HepG2 (cell line): Measurements from ENCODE around the gene ANKRD65. TPM values are rescaled to one million over a fixed set of nuclear protein-coding genes. Genes with fewer than 3 reads are reported as not detected.

Experiments
- ATAC-seq: fragments of 200-7000 bp; cut with Tn5 transposase; 3 replicates; pipeline ENCODE4 v1.9.1; 2020; ENCODE audit warnings: mild to moderate bottlenecking, moderate library complexity
- BruUV-seq: library from RNA; stranded (reverse); fragments of 400-500 nt; replicated peaks from 2 replicates; lab custom pipeline; 2021; lab: Mats Ljungman, UMichigan
- CTCF ChIA-PET: fragments of 300-600 bp; formaldehyde crosslinking; extraction: SDS; loops from one replicate; lab custom pipeline; 2021; ENCODE audit warnings: low total read pairs, inconsistent platforms, low intra/inter-chr PET ratio; lab: Yijun Ruan, JAX
- POLR2A ChIA-PET: fragments of 350-600 bp; sonication (Branson Sonifier 250); formaldehyde crosslinking; loops from one replicate; lab custom pipeline; 2020; ENCODE audit warnings: antibody characterized with exemption, inconsistent platforms; lab: Yijun Ruan, JAX
- DNase-seq: peaks from one replicate; pipeline ENCODE4 v3.0.0-alpha.2; 2015; ENCODE audit warnings: low spot score
- FAIRE-seq: peaks from 3 replicates; lab custom pipeline; 2011; peaks lifted over from hg19 to GRCh38; lab: Jason Lieb, UNC
- H2AFZ ChIP-seq: one replicate; pipeline ENCODE4 v1.6.1; 2011; ENCODE audit warnings: low read length, inconsistent platforms
- H3K27ac ChIP-seq: fragments of 300-600 bp; 3 replicates; pipeline ENCODE4 v1.8.0; 2011; ENCODE audit warnings: mixed run types, mild to moderate bottlenecking, mixed read lengths, low read length, inconsistent platforms; ENCODE audit not compliant: insufficient read depth; ENCODE audit errors: extremely low read length
- H3K27me3 ChIP-seq, 2 experiments: fragments of 200-600 bp in 1 of 2; 2 replicates in 1 of 2; 3 replicates in 1 of 2; pipeline versions ENCODE4 v1.6.0 to v1.8.0; 2011; ENCODE audit warnings: low read length in 2 of 2, mild to moderate bottlenecking in 2 of 2, moderate library complexity in 2 of 2, inconsistent platforms in 1 of 2; ENCODE audit not compliant: insufficient read depth in 2 of 2, control insufficient read depth in 1 of 2
- H3K36me3 ChIP-seq, 2 experiments: fragments of 200-600 bp in 1 of 2; replicated peaks in 1 of 2; 2 replicates in 1 of 2; 3 replicates in 1 of 2; pipeline versions ENCODE4 v1.5.1 to v1.8.0; 2011; ENCODE audit warnings: low read length in 2 of 2, inconsistent platforms in 1 of 2; ENCODE audit not compliant: insufficient read depth in 2 of 2, control insufficient read depth in 1 of 2
- H3K4me1 ChIP-seq: 2 replicates; pipeline ENCODE4 v1.5.1; 2012; ENCODE audit warnings: low read length, inconsistent platforms; ENCODE audit not compliant: insufficient read depth
- H3K4me2 ChIP-seq: 2 replicates; pipeline ENCODE4 v1.6.0; 2011; ENCODE audit warnings: low read depth, low read length, inconsistent platforms
- H3K4me3 ChIP-seq, 3 experiments: fragments of 200-600 bp in 1 of 3; sonication (generic), shearing (Covaris generic) in 1 of 3; replicated peaks in 1 of 3; 2 replicates each; pipeline ENCODE4 v1.5.1; 2011 to 2016; ENCODE audit warnings: low read length in 3 of 3, inconsistent platforms in 2 of 3, low read depth in 2 of 3, mild to moderate bottlenecking in 2 of 3, control low read depth in 1 of 3, mixed read lengths in 1 of 3; ENCODE audit not compliant: insufficient read depth in 1 of 3
- H3K79me2 ChIP-seq: one replicate; pipeline ENCODE4 v1.6.1; 2011; ENCODE audit warnings: low read length, inconsistent platforms; ENCODE audit not compliant: insufficient read depth
- H3K9ac ChIP-seq: 2 replicates; pipeline ENCODE4 v1.6.0; 2011; ENCODE audit warnings: mild to moderate bottlenecking, low read depth, low read length, inconsistent platforms; ENCODE audit not compliant: insufficient read depth
- H3K9me3 ChIP-seq: 2 replicates; pipeline ENCODE4 v1.5.1; 2012; ENCODE audit warnings: mild to moderate bottlenecking, low read length
- H4K20me1 ChIP-seq: 2 replicates; pipeline ENCODE4 v1.6.0; 2011; ENCODE audit warnings: inconsistent platforms, mild to moderate bottlenecking, low read length, moderate library complexity; ENCODE audit not compliant: insufficient read depth
- AGO2 ChIP-seq: fragments of 200-400 bp; formaldehyde crosslinking; optimal IDR thresholded peaks from 2 replicates; pipeline ENCODE3; 2017; ENCODE audit warnings: mild to moderate bottlenecking, low read depth, low read length, moderate library complexity
- BRD4 ChIP-seq: sonication (generic); formaldehyde crosslinking; IDR thresholded peaks from 2 replicates; pipeline ENCODE4 v1.4.0; 2020; ENCODE audit warnings: missing genetic modification reagents
- DPF2 ChIP-seq: sonication (generic); formaldehyde crosslinking; IDR thresholded peaks from 2 replicates; pipeline ENCODE4 v1.4.0; 2020; ENCODE audit warnings: mild to moderate bottlenecking, low read depth, missing genetic modification reagents, borderline replicate concordance
- FOSL1 ChIP-seq: sonication (generic); formaldehyde crosslinking; IDR thresholded peaks from 2 replicates; pipeline ENCODE4 v1.9.0; 2021; ENCODE audit warnings: missing genetic modification reagents, borderline replicate concordance
- MIER3 ChIP-seq: IDR thresholded peaks from 2 replicates; pipeline ENCODE4 v1.6.1; 2016; ENCODE audit warnings: missing compliant biosample characterization, borderline replicate concordance
- RAD21 ChIP-seq: fragments of 450-650 bp; formaldehyde crosslinking; IDR thresholded peaks from 2 replicates; pipeline ENCODE4 v1.5.0; 2020; ENCODE audit warnings: mild to moderate bottlenecking
- RBFOX2 ChIP-seq: fragments of 200-400 bp; formaldehyde crosslinking; IDR thresholded peaks from 2 replicates; pipeline ENCODE4 v1.6.1; 2017; ENCODE audit warnings: low read depth, mild to moderate bottlenecking, low read length
- SMAD3 ChIP-seq: sonication (generic); formaldehyde crosslinking; IDR thresholded peaks from 2 replicates; pipeline ENCODE4 v1.4.0; 2020; ENCODE audit warnings: missing genetic modification reagents
- ZGPAT ChIP-seq: IDR thresholded peaks from 2 replicates; pipeline ENCODE4 v1.6.1; 2016; ENCODE audit warnings: mild to moderate bottlenecking
- ZNF280B ChIP-seq: sonication (generic); formaldehyde crosslinking; IDR thresholded peaks from 2 replicates; pipeline ENCODE4 v1.5.0; 2020; ENCODE audit warnings: missing genetic modification reagents, mild to moderate bottlenecking, borderline replicate concordance
- ZNF337 ChIP-seq: sonication (generic); formaldehyde crosslinking; IDR thresholded peaks from 2 replicates; pipeline ENCODE4 v1.5.1; 2020; ENCODE audit warnings: missing genetic modification reagents, low read depth, mild to moderate bottlenecking, borderline replicate concordance
- ZSCAN31 ChIP-seq: sonication (generic); formaldehyde crosslinking; IDR thresholded peaks from 2 replicates; pipeline ENCODE4 v1.5.0; 2020; ENCODE audit warnings: low read depth, mild to moderate bottlenecking, missing genetic modification reagents
- WGBS: methylation state at CpG from one replicate; pipeline ENCODE4 v1.1.6; 2017; ENCODE audit warnings: low lambda C conversion rate; 5-methylcytosine and 5-hydroxymethylcytosine counted together
- in situ Hi-C: cut with HindIII; loops from 2 replicates; pipeline ENCODE4 v1.10.0; 2017; ENCODE audit warnings: low pct_unique_long_range_greater_than_20kb; ENCODE audit not compliant: extremely low pct_ligation_motif_present
- intact Hi-C: fragments of 100-400 bp; cut with micrococcal nuclease; formaldehyde crosslinking; loops from one replicate; pipeline ENCODE4 v1.10.0; 2022; ENCODE audit not compliant: unreplicated experiment
- polyA plus RNA-seq, 8 experiments: library from polyadenylated mRNA; depleted of rRNA in 3 of 8; stranded (reverse) in 7 of 8; unstranded in 1 of 8; fragments of >200 nt; fragmentation: Illumina TruSeq in 4 of 8; extraction: Trizol in 4 of 8; gene quantifications; 2 replicates each; pipeline versions ENCODE4 v1.2.1 to v1.2.3, GENCODE V29; 2011 to 2016; ENCODE audit warnings: low read depth in 4 of 8, missing spikeins in 1 of 8, mixed read lengths in 1 of 8; ENCODE audit not compliant: insufficient read depth in 1 of 8
- total RNA-seq, 5 experiments: library from RNA; depleted of rRNA; stranded (reverse); fragments of >200 nt; fragmentation: Illumina TruSeq; extraction: Trizol; gene quantifications; 2 replicates each; pipeline ENCODE4 v1.2.3, GENCODE V29; 2016; ENCODE audit warnings: low read depth in 1 of 5

The ANKRD65 gene
- total and polyA plus RNA-seq, 2 of the 13 experiments (the other 11 are each of a cell fraction or from before 2014, with no cell fraction given): 12.1 to 30.1 TPM

GRCh38 chr1:1438531-1439381, 17.7 kb upstream of the ANKRD65 start:
- peaks cover 51% of the 10 kb centered on the region for H3K4me1 ChIP-seq
- intact Hi-C loops: no loop called here
- CTCF ChIA-PET: interaction anchor here (1.1 kb wide), 1 partner anchor 21 kb away, joined by 3 read pairs; no protein-coding TSS in a partner anchor
- H3K27me3 ChIP-seq: no peaks in the 10 kb centered on the region
- peak overlapping the region in 1 of 3 experiments; percentile 88; a peak in 2 of 6 replicates for H3K4me3 ChIP-seq
- H3K79me2 ChIP-seq: peaks cover 31% of the 10 kb centered on the region
- in situ Hi-C loops: loop anchor here (5.0 kb wide), 1 partner anchor 36 kb away; no protein-coding TSS in a partner anchor
- BruUV-seq: no TSS peak
- H3K36me3 ChIP-seq: peaks cover 0 to 2% of the 10 kb centered on the region in 2 experiments; a peak in 1 of 5 replicates
- H3K27ac ChIP-seq: peak overlapping the region; percentile 54
- FAIRE-seq (no peak), ATAC-seq (no peak), DNase-seq (no peak)
- H3K4me2 ChIP-seq: peak overlapping the region; percentile 94
- peak overlapping the region; percentile 39; the same call in 1 of the 2 replicates for H3K9ac ChIP-seq
- H4K20me1 ChIP-seq: no peaks in the 10 kb centered on the region
- H2AFZ ChIP-seq: no peak overlapping the region
- no peaks in the 10 kb centered on the region for H3K9me3 ChIP-seq
- WGBS: 76% methylated on average over 12 of the region's 45 CpGs
- POLR2A ChIA-PET: interaction anchor here (0.5 to 11.0 kb wide), 10 partner anchors 9 to 67 kb away, joined by 3 to 355 read pairs (median 8); partner anchors contain the start of genes ANKRD65, AURKAIP1, CCNL2 and MRPL20
- TF ChIP-seq ZSCAN31 (no peak), ZNF337 (CRISPR knock-in tag) (no peak), RBFOX2 (peak; percentile 78), RAD21 (CRISPR knock-in tag) (no peak), AGO2 (peak; percentile 95), SMAD3 (CRISPR knock-in tag) (no peak), ZGPAT (CRISPR knock-in tag) (no peak), FOSL1 (no peak), ZNF280B (CRISPR knock-in tag) (0 out of 2 replicates have a peak, but pooled peaks have one; percentile 55), DPF2 (CRISPR knock-in tag) (no peak), BRD4 (CRISPR knock-in tag) (no peak), MIER3 (CRISPR knock-in tag) (no peak)
